DOHH2 (cell line): ENCODE measurements around the gene SLC38A11.

Experiments used
- EZH2phosphoT487 ChIP-seq: fragments of 200-600 bp; sonication (generic); IDR thresholded peaks from 2 replicates; pipeline ENCODE4 v1.6.1; 2017; ENCODE audit warnings: borderline replicate concordance, mild to moderate bottlenecking, antibody characterized with exemption, low read length, moderate library complexity, mixed read lengths
- TF ChIP-seq, protein P1 (sequence below): fragments of 200-600 bp; sonication (generic); IDR thresholded peaks from one replicate; pipeline ENCODE4 v1.5.1; 2014; ENCODE audit warnings: antibody characterized with exemption, mild to moderate bottlenecking, low read depth, low read length; ENCODE audit not compliant: poor library complexity, severe bottlenecking

DNA sequence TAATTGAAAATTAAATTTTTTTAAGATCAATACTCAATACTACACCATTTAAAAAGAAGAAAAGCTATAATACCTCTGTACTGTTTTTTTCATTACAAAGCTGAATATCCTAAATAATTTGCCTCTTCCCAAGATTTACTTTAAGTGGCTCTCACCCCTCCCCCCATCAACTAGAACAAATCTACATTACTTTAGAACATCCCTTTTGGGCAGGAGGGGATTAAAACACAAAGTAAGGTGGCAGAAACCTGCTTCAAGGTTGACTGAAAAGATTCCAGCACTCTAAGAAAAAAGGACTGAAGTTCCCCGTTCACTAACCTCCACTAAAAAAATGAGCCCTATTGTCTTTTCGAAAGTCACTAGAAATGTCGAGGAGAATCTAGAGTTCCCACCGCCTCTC, 42.3 kb downstream of the SLC38A11 start:
- TF ChIP-seq, protein P1, sequence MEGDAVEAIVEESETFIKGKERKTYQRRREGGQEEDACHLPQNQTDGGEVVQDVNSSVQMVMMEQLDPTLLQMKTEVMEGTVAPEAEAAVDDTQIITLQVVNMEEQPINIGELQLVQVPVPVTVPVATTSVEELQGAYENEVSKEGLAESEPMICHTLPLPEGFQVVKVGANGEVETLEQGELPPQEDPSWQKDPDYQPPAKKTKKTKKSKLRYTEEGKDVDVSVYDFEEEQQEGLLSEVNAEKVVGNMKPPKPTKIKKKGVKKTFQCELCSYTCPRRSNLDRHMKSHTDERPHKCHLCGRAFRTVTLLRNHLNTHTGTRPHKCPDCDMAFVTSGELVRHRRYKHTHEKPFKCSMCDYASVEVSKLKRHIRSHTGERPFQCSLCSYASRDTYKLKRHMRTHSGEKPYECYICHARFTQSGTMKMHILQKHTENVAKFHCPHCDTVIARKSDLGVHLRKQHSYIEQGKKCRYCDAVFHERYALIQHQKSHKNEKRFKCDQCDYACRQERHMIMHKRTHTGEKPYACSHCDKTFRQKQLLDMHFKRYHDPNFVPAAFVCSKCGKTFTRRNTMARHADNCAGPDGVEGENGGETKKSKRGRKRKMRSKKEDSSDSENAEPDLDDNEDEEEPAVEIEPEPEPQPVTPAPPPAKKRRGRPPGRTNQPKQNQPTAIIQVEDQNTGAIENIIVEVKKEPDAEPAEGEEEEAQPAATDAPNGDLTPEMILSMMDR, result no peak
- TF ChIP-seq EZH2phosphoT487, result no peak
